NCI-H345 treated with DMSO at 0.1 percent for 48 hours (cell line): ENCODE measurements around the gene CASP2.

Source experiments
- DNase-seq: peaks from one replicate; lab custom pipeline; 2025; ENCODE audit not compliant: unreplicated experiment; lab: John Stamatoyannopoulos, UW

Gene CASP2

GRCh38 chr7:143287935-143288826 lies at the start of gene CASP2:
CASP2 (plus strand) TSS chr7:143288351; CDS start chr7:143288456, 105 bp downstream.
- peak; percentile 93 for DNase-seq

GRCh38 chr7:143239813-143240212 lies 48.3 kb upstream of the CASP2 start:
- DNase-seq = no peak

- DNase-seq = peak; percentile 56
Observed at GRCh38 chr7:143240291-143241168, 47.6 kb upstream of the CASP2 start.

DNA sequence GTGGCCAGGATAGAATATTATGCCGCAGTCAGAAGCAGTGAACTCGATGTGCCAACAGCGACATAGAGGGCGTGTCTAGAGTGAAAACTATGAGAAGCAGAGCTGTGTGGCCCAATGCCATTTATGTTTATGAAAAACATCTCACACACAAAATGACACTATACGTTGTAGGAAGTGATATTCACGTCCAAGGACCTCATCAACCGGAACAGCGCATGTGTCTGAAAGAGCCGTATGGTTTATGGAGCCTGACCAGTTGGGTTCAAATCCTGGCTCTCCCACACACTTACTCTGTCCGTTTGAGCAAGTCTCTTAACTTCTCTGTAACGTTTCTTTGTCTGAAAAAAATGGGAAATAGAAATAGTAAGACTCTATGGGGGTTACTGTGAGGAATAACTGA lies 45.8 kb upstream of the CASP2 start:
- no peak for DNase-seq

DNA sequence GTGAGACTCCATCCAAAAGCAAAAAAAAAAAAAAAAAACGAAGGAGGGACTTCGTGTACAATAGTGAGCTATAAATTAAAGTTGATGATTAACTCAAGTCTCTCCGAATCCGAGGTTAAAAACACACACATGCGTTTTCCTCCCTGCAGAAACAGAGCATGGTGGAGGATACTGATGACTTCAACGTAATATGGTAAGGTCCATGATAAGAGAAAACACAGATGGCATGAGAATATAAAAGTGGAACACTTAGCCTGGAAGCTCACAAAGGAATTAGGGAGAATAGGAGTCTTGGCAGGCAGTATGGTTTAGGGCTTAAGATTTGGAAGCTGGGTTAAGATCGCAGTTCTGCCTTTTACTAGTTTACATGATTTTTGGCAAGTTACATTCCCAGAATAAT lies 45.0 kb upstream of the CASP2 start:
- no peak for DNase-seq

- no peak for DNase-seq
Observed at GRCh38 chr7:143243614-143244013, 44.5 kb upstream of the CASP2 start.

- DNase-seq = no peak
Observed at GRCh38 chr7:143244321-143244720, 43.8 kb upstream of the CASP2 start.

- DNase-seq = no peak
Observed at GRCh38 chr7:143245123-143245522, 43.0 kb upstream of the CASP2 start.

DNA sequence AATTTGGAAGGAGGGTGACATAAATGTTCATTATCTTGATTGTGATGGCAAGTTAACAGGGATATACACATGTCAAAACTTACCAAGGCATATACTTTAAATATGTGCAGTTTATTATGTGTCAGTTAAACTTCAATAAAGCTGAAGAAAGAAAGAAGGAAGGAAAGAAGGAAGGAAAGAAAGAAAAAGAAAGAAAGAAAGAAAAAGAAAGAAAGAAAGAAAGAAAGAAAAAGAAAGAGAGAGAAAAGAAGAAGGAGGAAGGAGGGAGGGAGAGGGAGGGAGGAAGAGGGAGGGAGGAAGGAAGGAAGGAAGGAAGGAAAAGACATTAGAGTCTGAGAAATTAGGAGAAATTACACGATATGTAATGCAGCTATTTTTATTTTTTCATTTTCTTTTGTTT lies 40.8 kb upstream of the CASP2 start:
- DNase-seq = no peak

DNA sequence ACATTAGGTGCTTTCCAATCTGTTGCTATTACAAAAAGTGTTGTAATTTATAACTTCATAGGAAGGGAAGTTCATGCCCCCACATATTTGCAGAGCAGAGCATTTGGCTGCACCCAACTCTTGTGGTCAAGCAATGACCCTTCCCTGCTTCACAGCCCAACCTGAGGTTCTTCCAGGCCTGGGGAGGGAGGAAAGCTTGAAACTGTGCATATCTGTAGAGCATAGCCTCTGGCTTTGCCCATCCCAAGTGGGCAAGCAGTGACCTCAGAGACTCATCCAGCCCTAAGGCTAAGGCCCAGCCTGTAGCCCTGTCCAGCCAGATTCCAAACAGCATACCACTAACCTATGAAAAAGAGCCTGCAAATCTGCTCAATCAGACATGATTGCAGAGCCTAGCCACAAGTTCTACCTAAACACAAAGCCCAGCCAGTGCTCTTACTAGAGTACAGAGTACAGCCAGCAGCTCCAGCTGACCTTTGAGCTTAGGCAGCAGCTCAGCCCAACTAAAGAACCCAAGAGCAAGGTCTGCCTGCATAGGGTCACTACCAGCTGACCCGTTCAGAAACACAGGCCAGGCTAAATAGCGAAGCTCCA lies 39.3 kb upstream of the CASP2 start:
- DNase-seq = no peak

DNA sequence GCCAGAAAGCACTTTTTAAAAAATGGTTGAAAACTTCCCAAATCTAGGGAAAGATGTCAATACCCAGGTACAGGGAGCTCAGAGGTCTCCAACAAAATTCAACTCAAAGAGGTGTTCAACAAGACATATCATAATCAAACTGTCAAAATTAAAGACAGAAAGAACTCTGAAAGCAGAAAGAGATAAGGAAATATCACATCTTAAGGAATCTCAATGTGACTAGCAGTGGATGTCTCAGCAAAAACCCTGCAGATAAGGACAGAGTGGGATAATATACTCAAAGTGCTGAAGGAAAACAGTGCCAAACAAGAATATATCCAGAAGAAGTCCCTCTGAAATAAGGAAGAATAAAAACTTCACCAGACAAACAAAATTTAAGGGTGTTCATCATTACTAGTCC lies 38.0 kb upstream of the CASP2 start:
- no peak for DNase-seq

GRCh38 chr7:143250822-143251221 lies 37.3 kb upstream of the CASP2 start:
- no peak for DNase-seq

DNA sequence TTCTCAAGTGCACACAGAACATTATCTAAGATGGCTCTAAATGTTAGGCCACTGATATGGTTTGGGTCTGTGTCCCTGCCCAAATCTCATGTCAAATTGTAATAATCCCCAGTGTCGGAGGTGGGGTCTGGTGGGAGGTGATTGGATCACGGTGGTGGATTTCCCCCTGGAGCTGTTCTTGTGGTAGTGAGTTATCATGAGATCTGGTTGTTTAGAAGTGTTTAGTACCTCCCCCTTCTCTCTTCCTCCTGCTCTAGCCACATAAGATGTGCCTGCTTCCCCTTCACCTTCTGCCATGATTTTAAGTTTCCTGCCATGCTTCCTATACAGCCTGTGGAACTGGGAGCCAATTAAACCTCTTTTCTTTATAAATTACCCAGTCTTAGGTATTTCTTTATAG lies 36.1 kb upstream of the CASP2 start:
- no peak for DNase-seq

GRCh38 chr7:143255564-143255963 lies 32.6 kb upstream of the CASP2 start:
- DNase-seq = no peak

DNA sequence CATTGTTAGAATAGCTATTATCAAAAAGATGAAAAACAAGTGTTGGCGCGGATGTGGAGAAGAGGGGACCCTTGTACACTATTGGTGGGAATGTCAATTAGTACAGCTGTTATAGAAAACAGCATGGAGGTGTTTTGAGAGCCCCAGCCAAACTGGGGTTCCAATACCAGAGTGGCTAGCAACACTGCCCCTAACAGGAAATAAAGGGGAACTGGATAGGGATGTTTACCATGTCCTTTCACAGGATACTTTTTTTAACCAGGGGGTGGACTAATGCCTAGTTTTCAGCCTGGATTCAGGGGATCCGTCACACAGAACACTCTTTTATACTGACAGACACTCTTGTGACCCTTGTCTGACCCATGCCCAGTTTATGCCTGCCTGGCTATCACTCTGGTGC lies 31.8 kb upstream of the CASP2 start:
- no peak for DNase-seq

DNA sequence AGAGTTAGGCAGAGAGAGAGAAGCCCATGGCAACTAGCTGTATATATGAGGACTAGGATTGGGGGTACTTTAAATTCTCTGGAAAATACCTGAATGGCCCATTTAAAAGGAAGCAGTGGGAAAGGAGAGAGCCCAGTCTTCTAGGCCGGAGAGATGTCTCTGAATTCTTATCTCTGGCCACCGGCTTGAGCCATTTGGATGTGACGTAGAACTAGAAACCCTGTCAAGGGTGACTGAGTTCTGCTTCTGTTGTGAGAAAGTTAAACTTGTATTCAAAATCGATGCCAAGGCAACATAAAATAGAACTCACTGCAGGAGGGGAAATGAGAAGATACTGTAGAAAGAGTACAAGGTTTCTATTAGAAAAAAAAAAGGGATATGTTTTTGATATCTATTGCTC lies 31.2 kb upstream of the CASP2 start:
- no peak for DNase-seq

GRCh38 chr7:143257501-143257900 lies 30.6 kb upstream of the CASP2 start:
- no peak for DNase-seq

- no peak for DNase-seq
Observed at GRCh38 chr7:143258831-143259230, 29.3 kb upstream of the CASP2 start.

DNA sequence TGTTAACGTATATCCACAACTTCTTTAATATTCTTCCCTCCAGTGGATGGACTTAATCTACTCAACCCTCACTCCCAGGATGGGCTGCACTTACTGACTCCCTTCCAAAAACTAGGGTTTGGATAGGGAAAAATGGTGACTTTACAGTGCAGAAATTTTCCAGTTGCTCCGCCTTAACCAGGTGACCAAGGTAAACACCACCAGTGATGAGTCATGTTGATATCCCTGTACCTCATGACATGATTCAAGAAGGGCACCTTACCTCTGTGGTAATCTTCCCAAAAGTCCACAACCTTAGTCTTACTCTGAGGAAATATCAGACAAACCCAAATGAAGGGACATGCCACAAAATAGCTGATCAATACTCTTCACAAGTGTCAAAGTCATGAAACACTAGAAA lies 28.4 kb upstream of the CASP2 start:
- DNase-seq = no peak

GRCh38 chr7:143261901-143262300 lies 26.2 kb upstream of the CASP2 start:
- no peak for DNase-seq
